NCI-H1417 treated with DMSO at 0.1 percent for 48 hours (cell line): ENCODE data around the gene VPS11.

ENCODE experiments used
- DNase-seq: peaks from one replicate; lab custom pipeline; 2025; lab: John Stamatoyannopoulos, UW

VPS11 gene

DNA sequence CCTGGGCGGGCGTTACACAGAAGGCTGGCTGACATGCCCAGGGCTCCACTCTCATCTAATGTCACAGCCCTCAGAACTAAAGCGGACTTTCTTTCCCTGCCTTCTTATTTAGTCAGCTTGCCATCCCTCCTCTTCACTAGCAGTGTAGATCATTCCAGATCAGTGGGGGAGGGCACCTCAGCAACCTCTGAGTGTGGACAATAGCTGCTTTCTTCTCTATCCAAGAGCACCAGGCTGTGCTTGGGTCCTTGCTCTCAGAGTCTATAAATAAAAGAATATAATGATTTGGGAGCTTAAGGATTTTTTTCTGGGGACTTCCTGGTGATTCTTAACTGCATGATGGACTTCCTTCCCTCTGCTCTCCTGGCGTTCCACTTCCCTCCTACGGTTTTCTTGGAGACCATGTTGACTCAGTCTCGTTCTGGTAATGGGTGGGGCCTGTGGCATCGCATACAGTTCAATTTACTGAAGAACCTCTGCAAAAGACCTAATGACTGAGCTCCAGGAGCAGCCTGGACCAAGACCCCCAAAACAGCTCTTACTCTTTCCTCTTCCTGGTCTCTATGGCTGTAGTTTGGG is 14.2 kb downstream of the VPS11 start:
- no peak for DNase-seq

DNA sequence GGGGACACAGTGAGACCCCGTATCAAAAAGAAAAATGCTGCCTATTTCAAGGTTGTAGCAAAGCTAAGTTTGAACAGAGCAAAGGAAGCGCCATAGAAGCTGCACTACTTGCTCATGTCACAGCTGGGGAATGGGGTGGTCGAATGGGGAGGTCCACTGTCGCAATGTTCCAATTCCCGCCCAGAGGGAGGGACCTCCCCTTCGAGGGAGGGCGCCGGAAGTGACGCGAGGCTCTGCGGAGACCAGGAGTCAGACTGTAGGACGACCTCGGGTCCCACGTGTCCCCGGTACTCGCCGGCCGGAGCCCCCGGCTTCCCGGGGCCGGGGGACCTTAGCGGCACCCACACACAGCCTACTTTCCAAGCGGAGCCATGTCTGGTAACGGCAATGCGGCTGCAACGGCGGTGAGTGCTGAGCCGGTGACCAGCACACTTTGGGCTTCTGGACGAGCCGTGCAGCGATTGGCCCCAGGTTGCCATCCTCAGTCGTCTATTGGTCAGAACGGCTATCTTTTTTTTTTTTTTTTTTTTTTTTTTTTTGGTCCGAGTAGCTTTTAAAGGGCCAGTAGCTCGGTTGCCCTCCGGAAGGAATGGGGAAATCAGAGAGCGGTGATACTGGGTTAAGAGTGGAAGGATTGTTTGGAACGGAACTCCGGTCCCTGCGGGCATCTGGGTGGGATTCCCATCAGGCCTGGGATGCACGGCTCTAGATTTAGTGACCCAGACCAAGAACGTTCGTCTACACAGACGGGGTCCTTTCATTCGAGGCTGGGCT is 17.2 kb downstream of the VPS11 start, which contains the start of gene HMBS:
Gene HMBS (plus strand): TSS at position 219 of the 774 bp plus-strand sequence. CDS start 153 bp downstream, at position 372.
- peak; percentile 84 for DNase-seq

DNA sequence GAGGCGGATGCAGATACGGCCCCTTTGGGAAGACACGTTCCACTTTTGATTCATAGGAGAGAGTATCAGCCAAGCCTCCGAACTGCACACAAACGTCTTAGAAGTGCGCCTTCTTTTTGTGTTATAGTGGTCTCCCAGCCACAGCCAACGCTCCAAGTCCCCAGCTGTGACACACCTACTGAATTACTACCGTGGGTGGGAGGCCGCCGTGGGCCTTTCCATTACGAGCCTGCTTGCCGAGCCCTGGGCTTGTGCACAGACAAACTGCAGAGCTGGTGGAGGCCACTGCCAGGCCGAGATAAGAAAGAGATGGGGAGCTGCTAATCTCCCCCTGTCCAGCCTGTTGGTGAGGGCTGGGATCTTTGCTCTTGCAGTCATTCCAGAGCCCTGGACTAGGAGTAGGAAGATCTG is 17.8 kb downstream of the VPS11 start:
- DNase-seq = no peak

DNA sequence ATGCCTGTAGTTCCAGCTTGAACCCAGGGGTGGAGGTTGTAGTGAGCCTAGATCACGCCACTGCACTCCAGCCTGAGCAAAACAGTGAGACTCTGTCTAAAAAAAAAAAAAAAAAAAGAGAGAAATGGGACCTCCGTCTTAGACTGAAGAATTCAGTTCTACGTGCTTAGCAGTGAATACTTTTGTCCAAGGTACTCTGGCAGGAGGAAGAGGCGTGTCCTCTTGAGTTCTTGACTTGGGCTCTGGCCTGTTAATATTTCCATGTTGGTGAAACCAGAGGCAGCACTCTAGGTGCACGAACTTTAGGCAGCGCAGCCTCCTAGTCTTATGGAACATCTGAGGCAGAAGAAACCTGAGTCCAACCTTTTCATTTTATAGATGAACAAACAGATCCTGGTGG is 19.5 kb downstream of the VPS11 start:
- no peak for DNase-seq

DNA sequence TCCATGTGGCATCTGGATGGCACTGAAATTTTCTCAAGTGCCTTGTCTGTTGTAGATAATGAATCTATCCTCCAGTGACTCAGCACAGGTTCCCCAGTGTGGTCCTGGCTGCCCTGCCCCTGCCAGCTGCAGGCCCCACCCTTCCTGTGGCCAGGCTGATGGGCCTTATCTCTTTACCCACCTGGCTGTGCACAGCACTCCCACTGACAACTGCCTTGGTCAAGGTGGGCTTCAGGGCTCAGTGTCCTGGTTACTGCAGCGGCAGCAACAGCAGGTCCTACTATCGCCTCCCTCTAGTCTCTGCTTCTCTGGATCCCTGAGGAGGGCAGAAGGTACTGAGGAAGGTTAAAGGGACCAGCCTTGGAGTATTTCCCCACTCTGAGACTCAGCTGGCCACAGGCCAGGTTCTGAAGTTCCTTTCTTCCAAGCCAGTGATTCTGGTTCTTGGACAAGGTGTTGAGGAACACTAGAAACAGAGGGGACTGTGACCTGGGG is 20.2 kb downstream of the VPS11 start:
- DNase-seq = no peak

DNA sequence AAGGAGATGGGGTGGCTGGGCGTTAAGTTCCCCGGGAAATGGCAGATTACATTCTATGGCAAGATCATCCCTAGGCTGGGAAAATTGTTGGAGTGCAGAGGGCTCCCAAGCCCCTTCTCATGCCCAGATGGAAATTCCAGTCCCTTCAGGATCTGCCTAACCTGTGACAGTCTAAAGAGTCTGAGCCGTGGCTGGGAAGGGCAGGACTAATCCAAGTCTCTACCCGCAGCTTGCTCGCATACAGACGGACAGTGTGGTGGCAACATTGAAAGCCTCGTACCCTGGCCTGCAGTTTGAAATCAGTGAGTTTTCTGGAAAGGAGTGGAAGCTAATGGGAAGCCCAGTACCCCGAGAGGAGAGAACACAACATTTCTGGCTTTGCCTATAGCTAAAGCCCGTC is 20.8 kb downstream of the VPS11 start:
- no peak for DNase-seq

DNA sequence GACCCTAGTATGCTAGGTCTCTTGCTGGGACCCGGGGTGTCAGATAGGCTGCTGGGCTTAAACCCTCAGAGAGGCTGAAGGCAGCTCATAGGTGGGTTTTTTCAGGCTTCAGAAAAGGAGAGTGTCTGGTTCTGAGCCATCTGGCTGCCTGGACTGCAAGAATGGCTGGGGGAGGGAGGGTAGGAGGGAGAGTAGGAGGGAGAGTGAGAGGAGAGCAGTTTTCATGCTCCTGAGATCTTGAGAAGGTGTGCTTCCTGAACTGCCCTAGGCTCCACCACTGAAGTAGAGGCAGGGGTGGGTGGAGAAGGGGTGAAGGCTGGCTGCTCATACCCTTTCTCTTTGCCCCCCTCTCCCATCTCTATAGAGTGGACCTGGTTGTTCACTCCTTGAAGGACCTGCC is 21.7 kb downstream of the VPS11 start:
- no peak for DNase-seq

DNA sequence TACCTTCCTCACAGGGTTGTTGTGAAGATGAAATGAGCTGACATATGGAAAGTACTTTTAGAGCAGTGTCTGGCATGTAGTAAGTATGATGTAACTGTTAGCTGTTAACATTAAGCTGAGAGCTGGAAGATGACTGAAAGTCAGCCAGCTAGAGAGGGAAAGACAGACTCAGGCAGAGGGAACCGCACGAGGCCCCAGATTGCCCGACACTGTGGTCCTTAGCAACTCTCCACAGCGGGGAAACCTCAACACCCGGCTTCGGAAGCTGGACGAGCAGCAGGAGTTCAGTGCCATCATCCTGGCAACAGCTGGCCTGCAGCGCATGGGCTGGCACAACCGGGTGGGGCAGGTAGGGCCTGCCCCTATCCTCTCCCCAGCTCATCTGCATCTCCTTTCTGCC is 23.6 kb downstream of the VPS11 start:
- DNase-seq = no peak

DNA sequence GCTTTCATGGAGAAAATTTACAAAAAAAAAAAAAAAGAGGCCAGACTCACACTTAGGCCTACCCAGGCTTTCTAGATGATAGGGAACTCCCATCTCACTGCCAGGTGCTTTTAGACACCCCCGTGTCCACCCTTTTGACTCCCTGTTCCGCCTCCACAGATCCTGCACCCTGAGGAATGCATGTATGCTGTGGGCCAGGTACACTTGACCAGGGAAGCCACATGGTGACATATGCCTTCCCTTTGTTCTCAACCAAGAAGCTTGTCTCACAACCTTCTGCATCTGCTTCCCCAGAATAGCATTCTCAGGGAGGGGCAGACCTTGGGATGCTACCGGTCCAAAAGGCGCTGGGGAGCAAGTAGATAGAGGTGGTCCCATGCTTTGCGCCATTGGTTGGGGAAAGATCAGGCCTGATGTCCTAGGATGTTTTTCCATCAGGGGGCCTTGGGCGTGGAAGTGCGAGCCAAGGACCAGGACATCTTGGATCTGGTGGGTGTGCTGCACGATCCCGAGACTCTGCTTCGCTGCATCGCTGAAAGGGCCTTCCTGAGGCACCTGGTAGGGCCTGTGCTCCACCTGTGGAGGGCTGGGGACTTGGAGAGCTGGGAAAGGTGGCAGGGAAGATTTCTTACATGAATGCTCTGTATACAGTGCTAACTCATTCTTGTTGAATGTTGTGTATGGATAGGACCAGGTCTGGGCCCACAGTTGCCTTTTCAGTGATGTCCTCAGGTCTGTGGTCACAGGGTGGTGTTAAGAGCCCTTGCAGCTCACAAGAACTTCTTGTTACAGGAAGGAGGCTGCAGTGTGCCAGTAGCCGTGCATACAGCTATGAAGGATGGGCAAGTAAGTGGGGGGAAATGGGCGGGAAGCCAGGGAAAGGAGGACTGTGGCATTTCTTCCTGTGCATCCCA is 24.6 kb downstream of the VPS11 start:
- DNase-seq = no peak

DNA sequence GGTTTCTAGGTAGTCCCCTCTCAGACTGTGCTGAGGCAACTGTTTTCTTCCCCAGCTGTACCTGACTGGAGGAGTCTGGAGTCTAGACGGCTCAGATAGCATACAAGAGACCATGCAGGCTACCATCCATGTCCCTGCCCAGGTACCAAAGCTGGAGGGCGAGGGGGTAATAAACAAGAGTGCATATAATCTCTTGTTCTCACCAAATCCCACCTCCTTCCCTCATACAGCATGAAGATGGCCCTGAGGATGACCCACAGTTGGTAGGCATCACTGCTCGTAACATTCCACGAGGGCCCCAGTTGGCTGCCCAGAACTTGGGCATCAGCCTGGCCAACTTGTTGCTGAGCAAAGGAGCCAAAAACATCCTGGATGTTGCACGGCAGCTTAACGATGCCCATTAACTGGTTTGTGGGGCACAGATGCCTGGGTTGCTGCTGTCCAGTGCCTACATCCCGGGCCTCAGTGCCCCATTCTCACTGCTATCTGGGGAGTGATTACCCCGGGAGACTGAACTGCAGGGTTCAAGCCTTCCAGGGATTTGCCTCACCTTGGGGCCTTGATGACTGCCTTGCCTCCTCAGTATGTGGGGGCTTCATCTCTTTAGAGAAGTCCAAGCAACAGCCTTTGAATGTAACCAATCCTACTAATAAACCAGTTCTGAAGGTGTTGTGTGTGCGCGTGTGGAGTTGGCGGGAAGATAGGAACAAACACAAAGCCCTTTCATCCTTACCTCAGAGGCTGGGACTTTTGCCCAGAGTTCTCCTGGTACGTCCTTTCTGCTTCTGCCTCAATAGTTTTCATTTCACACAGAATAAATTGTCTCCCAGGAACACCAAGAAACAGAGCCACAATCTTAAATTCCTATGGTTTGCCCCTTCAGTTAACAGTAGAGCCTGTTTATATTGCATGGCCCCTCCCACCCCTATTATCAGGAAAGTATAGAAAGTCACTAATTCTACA is 25.5 kb downstream of the VPS11 start:
- no peak for DNase-seq

DNA sequence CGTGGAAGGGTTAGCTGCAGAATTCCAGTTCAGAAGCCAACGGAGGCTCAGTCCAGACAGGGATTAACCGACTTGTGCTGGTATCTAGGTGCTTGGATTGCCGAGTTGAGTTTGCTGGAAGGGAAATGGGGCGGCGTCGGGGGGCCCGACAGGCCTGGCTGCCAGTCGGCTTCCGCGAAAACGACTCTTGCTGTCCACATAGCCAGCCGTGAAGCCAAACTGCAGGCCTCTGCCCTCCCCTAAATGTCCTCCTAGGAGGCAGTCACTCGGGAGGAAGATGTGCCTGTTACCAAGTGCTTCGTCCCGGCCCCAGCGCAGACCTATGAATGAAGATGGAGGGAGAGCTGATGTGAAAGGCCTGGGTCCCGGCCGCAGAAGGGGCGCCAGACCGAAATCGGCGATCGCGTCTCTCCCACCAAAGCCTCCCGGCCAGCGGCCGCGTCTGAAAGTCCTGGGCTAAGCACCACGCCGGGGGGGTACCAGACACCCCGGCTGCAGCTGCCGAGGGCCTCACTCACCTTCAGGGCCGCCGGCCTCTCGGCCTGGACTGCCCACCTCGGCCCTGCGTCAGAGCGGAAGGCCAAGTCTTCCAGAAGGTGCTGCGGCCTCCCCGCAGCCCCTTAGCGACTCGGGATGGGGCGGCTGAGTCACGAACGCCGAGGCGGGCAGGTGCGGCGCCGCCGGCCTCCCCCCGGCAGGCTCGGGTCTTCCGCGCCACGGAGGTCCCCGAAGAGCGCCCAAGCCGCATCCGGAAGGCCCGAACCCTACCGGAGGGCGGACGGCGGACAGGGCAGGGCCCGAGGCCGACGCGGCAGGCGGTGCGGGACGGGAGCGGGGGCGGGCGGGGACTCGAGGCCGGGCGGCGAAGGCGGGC is 26.6 kb downstream of the VPS11 start:
- DNase-seq = no peak

DNA sequence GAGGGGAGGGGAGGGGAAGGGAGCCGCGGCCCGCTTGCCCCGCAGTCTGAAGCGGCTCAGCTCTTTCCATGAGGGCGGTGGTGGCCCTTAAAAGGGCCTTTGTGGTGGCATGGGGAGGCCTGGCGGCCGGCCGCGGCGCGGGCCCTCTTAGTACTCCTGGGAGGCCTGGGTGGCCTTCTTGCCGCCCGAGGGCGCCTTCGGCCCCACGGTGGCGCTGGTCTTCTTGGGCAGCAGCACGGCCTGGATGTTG is 27.1 kb downstream of the VPS11 start:
- peak; percentile 19 for DNase-seq

DNA sequence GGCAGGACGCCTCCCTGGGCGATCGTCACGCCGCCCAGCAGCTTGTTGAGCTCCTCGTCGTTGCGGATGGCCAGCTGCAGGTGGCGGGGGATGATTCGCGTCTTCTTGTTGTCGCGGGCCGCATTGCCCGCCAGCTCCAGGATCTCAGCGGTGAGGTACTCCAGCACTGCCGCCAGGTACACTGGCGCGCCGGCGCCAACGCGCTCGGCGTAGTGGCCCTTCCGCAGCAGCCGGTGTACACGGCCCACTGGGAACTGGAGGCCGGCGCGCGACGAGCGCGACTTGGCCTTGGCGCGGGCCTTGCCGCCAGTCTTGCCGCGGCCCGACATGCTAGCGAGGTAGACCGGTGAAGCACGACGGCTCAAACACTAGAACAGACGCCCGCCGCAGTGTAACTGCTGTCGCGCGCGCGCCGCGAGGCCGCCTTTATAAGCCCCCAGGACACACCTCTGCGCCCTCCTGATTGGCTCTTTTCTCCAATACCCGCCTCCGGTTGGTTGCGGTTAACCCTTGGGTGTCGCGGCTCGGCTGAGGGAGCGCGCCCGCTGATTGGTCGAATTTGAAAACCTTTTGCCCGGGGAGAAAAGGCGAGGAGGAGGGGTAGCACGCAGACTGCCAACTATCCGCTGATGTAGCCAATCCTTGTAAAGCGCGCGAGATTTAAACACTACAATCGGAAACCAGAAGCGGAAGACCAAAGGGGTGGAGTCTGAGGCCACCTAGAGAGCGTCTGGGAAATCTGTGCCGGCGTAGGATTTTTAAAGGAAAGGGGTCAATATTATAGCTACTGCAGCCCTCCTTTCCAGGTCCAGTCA is 27.7 kb downstream of the VPS11 start:
- peak; percentile 99 for DNase-seq

DNA sequence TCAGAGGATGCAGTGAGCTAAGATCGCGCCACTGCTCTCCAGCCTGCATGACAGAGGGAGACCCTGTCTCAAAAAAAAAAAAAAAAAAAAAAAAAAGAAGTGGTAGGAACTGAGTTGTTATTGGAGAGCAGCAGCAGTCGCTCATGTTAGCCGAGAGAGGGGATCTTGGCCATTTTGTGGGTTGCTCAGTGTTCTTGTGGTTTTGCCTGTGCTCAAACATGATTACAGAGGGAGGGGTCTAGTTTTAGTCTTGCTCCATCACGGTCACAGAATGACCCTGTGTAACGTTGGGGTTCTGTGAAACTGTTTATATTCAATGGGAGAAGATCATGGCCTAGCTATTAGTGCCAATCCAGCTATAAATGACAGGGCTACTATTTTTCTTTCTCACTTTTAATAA is 32.1 kb downstream of the VPS11 start:
- no peak for DNase-seq

DNA sequence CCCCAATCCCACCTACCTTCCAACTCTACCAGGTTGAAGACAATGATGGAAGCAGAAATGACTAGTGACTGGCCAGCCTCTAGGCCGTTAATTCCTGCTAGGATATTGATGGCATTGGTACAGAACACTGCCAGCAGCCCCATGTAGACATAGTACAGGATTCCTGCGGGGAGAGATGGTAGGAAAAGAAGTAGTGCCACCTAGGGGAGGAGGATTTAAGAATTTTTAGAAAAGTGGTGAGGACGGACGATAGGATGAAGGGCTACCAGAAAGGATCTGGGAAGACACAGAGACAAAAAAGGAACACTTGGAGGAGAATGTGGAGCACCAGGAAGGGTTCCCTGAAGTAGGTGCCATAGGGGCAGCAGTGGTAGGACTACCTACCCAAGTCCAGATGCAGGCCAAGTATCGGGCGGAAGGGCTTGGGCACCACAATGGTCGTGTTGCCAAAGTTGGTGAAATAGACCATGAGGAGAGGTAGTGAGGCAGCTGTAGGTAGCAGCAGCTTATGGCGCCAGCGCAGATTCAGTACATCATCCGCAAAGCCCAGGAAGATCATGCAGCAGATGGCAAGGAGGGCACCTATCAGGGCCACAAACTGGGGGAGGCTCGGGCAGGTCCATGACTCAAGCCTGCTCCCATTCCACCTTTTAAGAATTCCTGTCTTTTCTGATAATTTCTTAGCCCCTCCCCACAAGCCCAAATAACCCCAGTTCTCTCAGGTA is 32.8 kb downstream of the VPS11 start:
- no peak for DNase-seq

DNA sequence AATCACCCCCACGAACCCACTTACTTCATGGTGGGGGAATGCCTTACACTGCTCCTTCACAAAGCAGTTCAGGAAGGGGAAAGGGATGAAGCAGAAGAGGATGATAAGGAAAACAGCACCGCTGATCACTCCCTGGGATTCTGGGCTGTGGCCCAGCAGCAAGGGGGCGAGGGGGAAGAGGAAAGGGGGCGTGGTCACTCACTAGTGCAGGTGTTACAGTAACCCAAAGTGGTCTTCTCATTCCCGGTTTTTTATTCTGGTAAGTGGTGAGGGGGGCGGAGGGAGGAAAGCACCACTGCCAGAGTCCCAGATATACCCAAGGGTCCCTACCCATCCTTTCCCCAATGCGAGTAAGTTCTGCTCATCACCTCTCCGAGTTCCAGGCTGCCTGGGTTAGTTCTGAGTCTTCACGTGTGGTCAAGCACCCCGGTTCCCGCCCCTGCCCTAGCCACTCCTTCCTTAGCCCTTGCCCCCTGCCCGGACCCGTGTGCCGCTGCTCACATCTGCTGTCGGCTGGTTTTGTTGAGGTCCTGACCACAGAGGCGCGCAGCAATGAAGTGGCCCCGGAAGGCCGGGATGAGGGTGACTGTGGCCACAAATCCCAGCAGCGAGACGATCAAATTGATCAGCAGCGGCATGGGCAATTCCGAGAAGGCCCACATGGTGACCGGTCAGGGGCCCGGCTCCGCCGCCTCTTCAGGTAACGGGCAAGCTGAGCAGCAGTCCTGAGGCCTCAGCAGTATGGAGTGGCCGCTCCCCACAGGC is 33.6 kb downstream of the VPS11 start:
- no peak for DNase-seq

DNA sequence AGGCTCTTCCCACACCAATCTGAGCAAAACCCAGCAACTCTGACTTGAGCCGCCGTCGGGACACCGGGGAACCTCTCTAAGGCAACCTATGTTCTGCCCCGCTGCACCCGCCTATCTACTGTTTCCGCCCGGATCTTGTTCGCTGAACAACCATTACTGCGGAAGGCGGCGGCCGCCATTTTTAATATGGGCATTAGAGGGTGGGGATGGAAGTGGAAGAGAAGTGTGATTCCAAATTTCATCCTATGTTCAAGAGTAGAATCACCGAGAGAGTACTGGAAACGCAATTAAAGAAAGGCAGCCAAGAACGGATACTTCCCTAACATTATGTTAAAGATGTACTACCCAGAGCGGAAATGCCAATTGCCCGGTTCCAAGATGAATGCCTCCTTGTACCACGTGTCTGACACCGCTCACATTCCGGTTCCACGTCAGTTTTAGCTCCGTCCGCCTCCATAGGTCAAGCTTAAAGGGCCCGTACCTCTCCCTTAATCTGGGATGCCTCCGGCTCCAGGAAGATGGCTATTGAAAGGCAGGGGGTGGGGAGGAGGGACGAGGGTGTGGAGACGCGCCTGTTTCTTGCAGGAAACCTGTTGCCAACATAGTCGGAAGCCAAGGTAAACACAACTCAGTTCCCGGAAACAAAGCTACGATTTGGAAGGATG is 34.3 kb downstream of the VPS11 start, which contains the start of gene DPAGT1:
Gene DPAGT1 (minus strand): TSS at position 95 of the 665 bp plus-strand sequence. CDS start 198 bp downstream, outside the sequence.
- peak; percentile 84 for DNase-seq
